GM19438 (cell line): ENCODE measurements around the gene KCNJ15.

Experiments
- ATAC-seq: cut with Tn5 transposase; IDR thresholded peaks from one replicate; pipeline ENCODE4 v1.9.1; 2021; ENCODE audit warnings: low read depth; ENCODE audit not compliant: unreplicated experiment

The KCNJ15 gene

DNA sequence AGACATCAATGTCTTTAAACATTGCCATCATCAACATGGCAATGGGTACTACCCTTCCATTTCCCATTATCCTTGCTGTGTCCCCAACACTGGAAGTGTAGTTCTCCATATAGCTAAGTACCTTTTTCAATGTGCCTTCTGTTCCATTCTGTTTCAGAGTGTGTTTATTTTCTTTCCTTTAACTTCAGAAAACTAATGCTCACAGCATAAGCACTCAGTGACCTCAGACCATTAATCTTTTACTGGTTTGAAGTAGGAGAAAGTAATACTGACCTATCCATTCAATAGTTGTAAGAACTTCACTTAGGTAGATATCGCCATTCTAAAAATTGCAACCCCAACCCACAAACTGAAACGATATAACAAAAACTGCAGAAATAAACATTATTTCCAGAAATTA is 37.8 kb downstream of the KCNJ15 start:
- no peak for ATAC-seq

GRCh38 chr21:38295997-38296764 is 39.4 kb downstream of the KCNJ15 start:
- ATAC-seq, result no peak

DNA sequence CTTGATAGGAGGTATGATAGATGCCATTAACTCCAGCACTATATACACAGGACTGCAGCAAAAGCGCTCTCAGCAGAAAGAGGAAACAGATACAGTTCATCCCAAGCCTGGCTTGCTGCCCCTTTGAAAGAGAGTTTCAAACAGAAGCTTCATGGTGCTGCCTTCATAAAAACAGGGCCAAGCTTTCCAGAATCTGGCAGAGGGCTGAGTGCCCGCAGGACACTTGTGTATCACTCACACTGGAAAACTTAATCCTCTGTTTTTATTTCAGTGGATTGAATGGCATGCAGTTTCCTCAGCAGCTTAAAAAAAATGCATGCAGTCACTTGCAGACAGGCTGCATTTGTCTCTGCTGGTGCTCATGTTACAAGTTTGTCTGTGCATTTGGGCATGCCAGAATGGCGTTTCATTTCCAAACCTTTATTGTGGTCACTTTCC is 40.4 kb downstream of the KCNJ15 start:
- ATAC-seq, result no peak

DNA sequence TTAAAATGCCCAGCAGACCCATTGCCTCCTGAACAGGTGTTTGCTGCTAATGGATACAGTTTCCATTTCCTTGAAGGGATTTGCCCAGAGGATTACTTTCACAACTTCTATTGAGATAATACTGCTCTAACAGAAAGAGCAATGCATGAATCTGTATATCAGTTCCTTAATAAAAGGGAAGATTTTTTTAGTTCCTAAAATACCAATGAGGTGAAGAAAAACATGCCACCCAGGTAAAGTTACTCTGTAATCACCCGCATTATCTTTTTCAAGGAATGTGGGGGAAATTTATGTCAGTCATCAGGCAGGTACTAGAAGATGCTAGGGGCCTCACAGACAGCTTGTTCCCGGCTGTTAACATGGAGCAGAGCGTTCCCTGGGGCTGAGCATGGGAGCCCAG is 41.1 kb downstream of the KCNJ15 start:
- ATAC-seq, result no peak

DNA sequence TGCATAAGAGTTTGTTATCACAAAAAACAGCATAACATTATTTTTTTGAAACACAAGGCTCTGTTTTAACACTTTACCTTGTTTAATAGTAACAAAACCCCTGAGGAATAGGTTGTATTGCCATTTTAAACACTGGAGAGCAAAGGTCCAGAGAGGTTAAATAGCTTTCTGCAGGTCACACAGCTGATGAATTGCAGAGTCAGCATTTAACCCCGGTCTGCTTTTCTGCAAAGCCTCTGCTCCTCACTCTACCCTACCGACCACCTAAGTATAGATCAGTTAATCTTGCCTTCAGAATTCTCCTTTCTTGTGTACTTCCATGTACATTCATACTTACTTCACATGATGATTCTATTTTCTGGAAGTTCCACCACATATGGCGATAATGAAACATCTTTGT is 42.0 kb downstream of the KCNJ15 start:
- ATAC-seq, result no peak

- ATAC-seq, result no peak
Measured at GRCh38 chr21:38299671-38300070, 42.9 kb downstream of the KCNJ15 start.

GRCh38 chr21:38300141-38300578 is 43.4 kb downstream of the KCNJ15 start:
- no peak for ATAC-seq

DNA sequence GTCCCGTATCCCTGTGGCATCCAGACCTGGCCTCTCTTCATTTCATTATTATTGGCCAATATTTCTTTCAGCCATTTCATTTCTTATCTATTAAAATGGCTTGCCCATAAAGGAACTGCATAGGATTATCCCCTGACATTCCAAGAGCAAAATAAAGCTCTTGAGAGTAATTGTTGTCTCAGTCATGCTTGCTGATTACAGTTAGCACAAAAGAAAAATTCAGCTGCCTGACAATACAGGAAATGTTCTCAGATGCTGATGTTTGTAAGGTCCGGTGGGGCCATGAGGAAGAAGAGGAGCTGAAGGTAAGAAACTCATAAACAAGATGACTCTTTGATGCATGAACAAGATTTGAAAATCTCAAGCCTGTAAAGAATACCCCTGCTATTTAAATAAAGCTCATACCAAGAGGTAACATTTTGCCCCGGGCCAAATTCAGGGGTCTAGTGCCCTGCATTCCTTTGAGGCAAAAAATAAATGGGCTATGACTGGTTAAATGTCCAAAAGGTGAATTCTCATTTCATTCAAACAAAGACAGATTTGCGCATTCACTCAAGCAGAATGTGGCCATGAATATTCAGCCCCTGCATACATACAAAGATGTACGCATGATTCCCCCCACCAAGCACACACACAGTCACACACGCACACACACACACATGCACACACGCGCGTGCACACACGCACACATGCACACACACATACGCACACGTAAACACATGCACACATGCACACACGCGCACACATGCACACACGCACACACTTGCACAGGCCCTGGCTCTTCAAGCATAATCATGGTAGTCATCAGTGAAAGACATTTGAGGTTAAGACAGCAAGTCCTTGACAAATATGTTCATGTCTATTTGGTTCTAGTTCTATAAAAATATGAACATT is 44.8 kb downstream of the KCNJ15 start:
- ATAC-seq, result no peak

- no peak for ATAC-seq
Measured at GRCh38 chr21:38303300-38303699, 46.5 kb downstream of the KCNJ15 start.

DNA sequence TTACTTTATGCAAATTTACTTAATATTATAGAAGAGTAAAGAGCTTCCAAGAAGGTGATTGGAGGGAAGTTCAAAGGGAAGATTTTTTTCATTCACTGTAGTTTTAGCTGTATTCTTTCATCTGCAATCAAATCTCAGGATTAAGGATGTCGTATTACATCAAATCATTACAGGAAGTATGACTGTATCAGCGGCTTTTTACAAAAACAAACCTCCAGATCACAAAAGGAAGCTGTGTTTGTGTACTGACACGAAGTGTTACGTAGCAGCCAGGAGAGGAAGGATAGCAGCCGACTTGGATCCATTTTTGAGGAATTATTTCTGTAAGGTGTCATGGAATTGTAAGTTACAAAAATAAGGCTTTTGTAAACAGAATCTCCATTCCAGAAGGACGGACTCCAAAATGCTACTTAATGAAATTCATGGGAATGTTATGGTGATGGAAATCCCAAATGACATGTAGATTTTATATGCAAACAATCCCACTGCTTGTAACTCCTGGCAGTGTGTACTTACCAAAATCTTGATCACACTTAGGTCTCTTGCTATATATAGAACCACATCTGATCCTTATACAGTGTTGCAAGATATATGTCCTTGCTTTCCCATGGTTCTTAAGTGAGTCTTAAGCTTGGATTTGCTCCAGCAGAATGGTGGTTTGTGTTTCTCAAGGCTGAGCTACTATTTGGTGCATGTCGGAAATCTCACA is 49.8 kb downstream of the KCNJ15 start:
- ATAC-seq, result no peak

DNA sequence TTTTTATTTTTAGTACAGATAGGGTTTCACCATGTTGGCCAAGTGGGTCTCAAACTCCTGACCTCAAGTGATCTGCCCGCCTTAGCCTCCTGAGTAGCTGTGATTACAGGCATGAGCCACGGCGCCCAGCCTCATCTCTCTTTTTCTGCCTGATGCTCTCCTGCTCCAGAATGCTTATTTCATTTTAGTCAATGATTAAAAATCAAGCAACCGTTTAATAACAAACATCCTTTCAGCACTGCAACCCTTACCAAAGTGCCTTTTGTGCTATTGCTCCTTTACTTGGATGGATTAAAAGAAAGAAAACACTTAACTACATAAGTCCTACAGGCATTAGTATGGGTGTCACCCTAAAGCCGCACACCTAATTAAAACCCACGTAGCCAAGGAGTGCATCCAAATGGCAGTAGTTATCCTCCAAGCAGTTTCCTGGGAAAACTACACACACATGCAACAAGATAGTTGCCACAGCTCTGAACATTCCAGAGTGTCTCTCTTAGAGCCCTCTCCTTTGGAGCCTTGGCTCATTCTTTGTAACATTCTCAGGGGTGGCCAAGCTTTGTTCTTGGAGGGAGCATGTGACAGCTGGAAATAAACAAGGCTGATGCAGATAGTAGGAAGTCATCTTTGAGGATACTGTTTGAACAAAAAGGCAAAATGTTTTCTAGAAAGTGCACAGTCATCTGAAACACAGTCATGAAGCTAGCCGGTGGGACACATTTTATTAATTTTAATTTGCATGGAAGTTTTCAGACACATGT is 51.2 kb downstream of the KCNJ15 start:
- ATAC-seq, result no peak

GRCh38 chr21:38308532-38309119 is 51.8 kb downstream of the KCNJ15 start:
- ATAC-seq, result no peak

DNA sequence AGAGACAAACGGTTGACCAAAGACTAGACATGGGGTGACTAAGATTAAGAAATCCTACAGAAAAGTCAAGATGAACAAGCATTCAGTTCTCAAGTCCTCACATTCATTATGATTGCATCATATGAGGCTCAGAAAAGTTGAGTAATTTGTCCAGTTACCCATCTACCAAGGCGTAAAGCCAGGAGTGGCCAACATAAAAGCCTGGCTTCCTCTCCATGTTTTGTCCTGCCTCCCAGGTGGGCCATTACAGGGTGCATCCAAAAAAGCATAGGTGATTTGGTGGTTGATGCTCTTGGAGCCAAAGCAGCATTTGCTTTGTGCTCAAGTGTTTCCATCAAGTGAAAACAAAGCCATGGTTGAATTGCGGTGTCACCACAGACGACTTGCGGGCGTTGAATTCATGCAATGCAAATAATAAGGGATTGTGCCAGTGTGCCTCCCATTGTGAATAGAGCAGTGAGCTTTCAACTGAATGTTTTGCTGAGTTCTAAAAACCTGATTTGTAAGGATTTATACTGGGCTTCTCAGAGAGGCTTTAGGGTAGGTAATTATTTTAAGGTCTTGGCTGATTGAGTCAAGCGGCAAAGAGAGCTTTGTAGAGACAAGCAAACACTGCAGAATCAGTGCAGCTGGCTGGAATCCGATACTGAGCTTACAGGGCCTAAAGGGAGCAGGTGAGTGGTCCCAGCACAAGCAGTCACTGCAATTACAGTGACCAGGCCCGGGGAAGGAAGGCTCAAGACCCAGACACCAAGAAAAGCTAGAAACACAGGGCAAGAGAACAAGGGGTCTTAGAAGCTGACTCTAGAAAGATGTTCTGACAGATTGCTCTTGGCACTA is 54.1 kb downstream of the KCNJ15 start:
- ATAC-seq, result no peak

GRCh38 chr21:38311765-38312164 is 55.0 kb downstream of the KCNJ15 start:
- ATAC-seq, result no peak

- ATAC-seq, result no peak
Measured at GRCh38 chr21:38312822-38313221, 56.0 kb downstream of the KCNJ15 start.

DNA sequence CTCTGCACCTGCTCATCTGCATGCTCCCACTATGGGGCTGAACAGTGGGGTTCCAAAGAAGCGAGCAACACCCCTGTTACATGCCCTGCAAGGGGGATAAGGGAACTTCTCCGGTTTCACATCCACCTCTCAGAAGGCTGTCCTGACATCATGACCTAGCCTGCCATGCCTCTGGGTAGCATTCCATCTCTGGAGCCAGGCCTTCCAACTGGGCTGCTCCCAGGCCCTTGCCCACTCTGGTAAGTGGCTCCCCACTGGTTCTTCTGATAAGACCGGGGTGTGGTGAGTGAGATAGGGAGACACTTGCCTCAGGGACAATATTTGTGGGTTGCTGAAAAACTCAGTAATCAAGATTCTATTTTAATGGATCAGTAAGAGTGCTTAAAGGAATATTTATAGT is 57.8 kb downstream of the KCNJ15 start:
- no peak for ATAC-seq

DNA sequence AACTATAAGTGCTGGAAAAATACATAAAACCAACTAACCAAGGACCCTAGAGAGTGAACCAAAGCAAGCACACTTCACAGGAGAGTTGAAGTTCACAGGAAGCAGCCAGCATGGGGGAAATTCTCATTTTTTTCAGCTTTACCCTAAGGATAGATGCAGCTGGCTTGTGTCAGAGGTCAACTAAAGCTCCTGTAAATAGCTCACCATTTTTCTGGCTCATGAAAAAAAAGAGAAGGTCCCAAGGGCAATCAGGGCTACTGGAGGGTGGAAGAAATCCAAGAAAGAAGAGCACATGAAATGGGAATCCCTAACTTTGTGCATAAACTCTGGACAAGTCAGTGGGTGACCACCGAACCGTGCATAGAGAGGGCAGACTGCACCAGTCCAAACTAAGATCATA is 58.3 kb downstream of the KCNJ15 start:
- no peak for ATAC-seq

DNA sequence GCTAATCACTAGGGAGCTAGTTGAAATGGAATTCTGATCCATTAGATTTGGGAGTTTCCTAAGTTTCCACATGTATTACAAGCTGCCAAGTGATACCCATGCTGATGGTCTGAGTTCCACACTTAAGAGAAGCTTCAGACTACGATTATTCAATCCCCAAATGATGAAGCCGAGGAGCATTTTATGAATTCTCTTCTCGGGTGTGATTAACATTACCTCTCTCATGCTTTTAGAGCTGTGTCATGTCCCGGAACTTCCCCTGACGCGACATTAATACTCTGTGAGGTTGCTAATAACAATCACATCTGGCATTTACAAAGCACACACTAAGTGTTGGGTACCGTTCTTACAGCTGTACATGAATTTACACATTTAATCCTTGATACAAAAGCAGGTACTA is 63.0 kb downstream of the KCNJ15 start:
- ATAC-seq, result no peak

GRCh38 chr21:38321568-38321967 is 64.8 kb downstream of the KCNJ15 start:
- no peak for ATAC-seq
